ENCODE measurements around the gene PTPRG. TPM values are rescaled to one million over a fixed set of nuclear protein-coding genes. Genes with fewer than 3 reads are reported as not detected.

PTPRG gene
- total and polyA plus RNA-seq, 2 donors: 22.7 to 95.3 TPM

DNA sequence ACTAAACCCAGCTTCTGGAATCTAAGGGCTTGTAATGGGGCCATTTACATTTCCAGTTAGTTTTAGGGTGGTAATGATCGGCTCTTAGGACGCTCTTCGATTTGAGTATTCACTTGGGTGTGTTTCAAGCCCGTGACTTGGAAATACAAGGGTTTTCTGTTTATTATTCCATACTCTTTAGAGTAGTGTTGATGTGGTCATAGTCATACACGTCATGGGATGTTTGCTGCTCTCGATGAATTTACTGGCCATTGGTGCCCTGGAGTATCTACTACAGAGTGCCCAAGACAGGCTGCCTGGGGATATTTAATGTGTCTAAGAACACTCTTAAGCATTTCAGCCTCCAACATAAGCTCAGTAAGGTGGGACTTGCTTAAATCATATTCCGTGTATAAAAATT is 64.1 kb downstream of the PTPRG start:
- 92% methylated on average over 7 of the region's 7 CpGs for WGBS
- no peaks in the 10 kb centered on the region for H3K36me3 ChIP-seq (ENCODE audit: insufficient read depth)
- no peak overlapping the region for H3K4me3 ChIP-seq (ENCODE audit: low read depth, low read length)
- no peak for DNase-seq (ENCODE audit: extremely low spot score)
- no peaks in the 10 kb centered on the region for H3K4me1 ChIP-seq (ENCODE audit: insufficient read depth)
- no peak overlapping the region for H3K27ac ChIP-seq (ENCODE audit: low read depth)

DNA sequence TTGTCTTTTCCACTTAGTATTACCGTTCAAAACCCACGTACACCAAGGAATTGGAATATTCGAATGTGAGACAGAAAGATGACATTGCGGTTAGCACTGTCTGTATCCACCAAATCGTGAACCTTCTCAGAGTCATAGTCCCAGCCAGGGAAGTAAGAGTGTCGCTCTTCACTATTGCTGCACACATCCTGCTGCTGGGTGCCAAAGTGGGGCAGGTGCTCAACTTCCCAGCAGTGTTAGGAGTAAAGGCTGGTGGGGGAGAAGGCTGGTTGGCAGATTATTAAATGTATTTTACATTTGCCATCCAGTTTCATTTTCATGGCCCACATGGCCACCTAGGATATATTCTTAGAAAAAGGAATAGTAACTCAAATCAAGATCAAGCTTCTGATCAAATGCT is 65.1 kb downstream of the PTPRG start:
- DNase-seq (ENCODE audit: extremely low spot score): no peak
- 86% methylated on average over 6 of the region's 6 CpGs for WGBS
- Histone ChIP-seq H3K4me3 (ENCODE audit: low read depth, low read length) (no peak overlapping the region), H3K27ac (ENCODE audit: low read depth) (no peak overlapping the region), H3K4me1 (ENCODE audit: insufficient read depth) (no peaks in the 10 kb centered on the region), H3K36me3 (ENCODE audit: insufficient read depth) (no peaks in the 10 kb centered on the region)

DNA sequence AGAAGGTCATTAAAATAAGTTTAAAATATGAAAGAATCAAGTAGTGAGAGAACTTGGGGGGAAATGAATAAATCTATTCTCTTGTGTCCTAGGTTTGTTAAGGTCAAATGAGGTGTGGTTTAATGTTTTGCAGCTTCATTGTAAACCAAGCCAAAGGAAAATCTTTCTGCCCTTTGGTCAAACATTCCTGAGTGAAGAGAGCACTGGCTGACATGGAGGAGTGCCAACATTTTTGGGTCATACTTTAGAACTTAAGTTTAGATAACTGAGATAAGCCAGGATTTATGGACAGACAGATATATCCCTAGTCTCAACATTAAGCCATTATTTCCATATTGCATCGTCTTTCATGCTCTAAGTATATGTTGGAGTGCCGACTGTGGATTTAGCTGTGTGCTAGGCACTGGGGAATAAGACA is 66.4 kb downstream of the PTPRG start:
- Histone ChIP-seq H3K4me1 (ENCODE audit: insufficient read depth) (no peaks in the 10 kb centered on the region), H3K4me3 (ENCODE audit: low read depth, low read length) (no peak overlapping the region), H3K27ac (ENCODE audit: low read depth) (no peak overlapping the region), H3K36me3 (ENCODE audit: insufficient read depth) (no peaks in the 10 kb centered on the region)
- no peak for DNase-seq (ENCODE audit: extremely low spot score)
- WGBS: 26% methylated on average over 2 of the region's 2 CpGs

DNA sequence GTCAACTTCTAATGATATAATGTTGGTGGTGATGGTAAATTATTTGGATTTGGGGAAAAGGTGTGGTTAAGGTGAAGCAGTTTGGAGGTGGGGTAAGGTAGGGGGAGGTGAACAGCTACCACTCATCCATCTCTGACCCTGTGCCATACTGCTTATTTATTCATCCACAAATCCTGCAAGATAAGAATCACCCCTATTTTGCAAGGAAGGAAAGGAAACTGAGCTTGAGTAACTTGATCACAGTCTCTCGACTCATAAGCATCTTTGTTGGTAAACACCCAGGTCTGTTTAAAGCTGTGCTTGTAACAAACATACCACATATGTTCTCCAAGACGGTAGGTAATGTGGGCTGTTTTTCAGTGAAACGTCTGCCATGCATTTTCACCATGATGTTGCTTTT is 67.3 kb downstream of the PTPRG start:
- H3K27ac ChIP-seq (ENCODE audit: low read depth): no peak overlapping the region
- DNase-seq (ENCODE audit: extremely low spot score): no peak
- H3K4me1 ChIP-seq (ENCODE audit: insufficient read depth): no peaks in the 10 kb centered on the region
- no peaks in the 10 kb centered on the region for H3K36me3 ChIP-seq (ENCODE audit: insufficient read depth)
- H3K4me3 ChIP-seq (ENCODE audit: low read depth, low read length): no peak overlapping the region
- 85% methylated on average over 3 of the region's 3 CpGs for WGBS

DNA sequence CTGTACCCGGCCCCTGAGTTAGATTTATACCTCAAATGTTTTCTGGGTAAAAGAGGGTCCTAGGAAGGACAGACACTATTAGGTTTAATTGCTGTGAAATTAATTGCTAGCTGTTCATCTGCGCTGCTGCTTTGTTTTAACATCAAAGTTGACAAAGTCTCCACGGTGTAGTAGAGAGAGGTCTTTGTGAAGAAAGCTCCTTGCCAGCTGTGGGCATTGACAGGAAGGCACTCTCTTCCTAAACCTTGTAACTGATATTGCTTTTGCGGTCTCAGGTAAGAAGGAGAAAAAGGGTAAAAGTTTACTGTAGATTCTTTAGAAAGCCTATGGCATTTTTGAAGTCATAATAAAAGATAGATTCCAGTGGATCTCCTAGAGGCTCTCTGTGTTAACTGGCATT is 68.1 kb downstream of the PTPRG start:
- no peak overlapping the region for H3K27ac ChIP-seq (ENCODE audit: low read depth)
- no peaks in the 10 kb centered on the region for H3K36me3 ChIP-seq (ENCODE audit: insufficient read depth)
- H3K4me1 ChIP-seq (ENCODE audit: insufficient read depth): no peaks in the 10 kb centered on the region
- WGBS: 94% methylated on average over 4 of the region's 4 CpGs
- no peak for DNase-seq (ENCODE audit: extremely low spot score)
- no peak overlapping the region for H3K4me3 ChIP-seq (ENCODE audit: low read depth, low read length)

DNA sequence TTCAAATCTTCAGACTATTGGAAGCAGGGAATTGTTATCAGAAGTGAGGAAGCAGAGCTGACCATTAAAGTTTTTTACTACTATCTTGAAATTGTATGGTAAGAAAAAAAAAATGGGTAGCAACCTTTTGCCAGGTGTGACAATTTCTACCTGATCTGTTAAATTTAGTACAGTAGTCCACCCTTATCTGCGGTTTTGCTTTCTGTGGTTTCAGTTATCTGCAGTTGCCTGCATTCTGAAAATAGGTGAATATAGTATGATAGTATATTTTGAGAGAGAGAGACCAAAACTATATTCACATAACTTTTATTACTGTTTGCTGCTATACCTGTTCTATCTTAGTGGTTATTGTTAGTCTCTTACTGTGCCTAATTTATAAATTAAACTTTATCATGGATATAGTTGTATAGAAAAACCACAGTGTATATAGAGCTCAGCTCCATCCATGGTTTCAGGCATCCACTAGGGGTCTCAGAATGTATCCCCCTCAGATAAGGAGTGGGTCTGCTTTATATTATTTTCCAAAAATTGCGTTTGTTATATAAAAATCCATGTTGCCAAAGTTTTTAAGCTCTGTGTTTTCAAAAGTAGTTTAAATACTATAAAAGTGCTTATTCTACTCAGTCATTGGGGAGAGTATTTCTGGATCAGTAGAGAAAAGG is 69.9 kb downstream of the PTPRG start:
- WGBS: 79% methylated on average over 2 of the region's 2 CpGs
- H3K4me3 ChIP-seq (ENCODE audit: low read depth, low read length): no peak overlapping the region
- no peaks in the 10 kb centered on the region for H3K36me3 ChIP-seq (ENCODE audit: insufficient read depth)
- no peaks in the 10 kb centered on the region for H3K4me1 ChIP-seq (ENCODE audit: insufficient read depth)
- DNase-seq (ENCODE audit: extremely low spot score): no peak
- no peak overlapping the region for H3K27ac ChIP-seq (ENCODE audit: low read depth)

DNA sequence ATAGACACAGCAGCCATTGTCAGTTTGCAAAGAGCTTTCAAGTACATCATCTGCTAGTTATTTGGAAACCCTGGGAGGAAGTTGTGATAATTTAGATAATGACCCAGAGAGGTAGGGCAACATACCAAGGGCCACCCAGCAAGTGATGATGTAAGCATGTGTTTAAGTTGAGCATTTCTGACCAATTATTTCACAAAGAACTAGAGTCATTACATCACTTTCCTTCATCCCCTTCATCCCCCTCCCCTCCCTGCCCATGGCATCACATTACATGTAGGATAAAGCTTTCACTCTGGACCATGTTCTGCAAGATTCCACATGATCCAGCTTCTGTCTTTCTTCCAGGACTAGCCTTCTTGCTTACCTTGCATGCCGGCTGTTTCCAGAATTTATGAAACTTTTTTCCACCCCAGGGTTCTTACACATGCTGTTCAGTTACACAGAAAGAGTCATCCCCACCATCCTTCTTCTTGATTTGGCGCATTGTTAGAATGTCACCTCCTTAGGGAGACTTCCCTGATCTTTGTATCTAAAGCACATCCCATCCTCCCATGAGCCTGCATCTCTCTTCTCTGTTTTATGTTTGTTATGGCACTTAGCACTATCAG is 71.3 kb downstream of the PTPRG start:
- Histone ChIP-seq H3K4me1 (ENCODE audit: insufficient read depth) (no peaks in the 10 kb centered on the region), H3K4me3 (ENCODE audit: low read depth, low read length) (no peak overlapping the region), H3K36me3 (ENCODE audit: insufficient read depth) (no peaks in the 10 kb centered on the region), H3K27ac (ENCODE audit: low read depth) (no peak overlapping the region)
- no peak for DNase-seq (ENCODE audit: extremely low spot score)
- WGBS: 97% methylated on average over 2 of the region's 2 CpGs

DNA sequence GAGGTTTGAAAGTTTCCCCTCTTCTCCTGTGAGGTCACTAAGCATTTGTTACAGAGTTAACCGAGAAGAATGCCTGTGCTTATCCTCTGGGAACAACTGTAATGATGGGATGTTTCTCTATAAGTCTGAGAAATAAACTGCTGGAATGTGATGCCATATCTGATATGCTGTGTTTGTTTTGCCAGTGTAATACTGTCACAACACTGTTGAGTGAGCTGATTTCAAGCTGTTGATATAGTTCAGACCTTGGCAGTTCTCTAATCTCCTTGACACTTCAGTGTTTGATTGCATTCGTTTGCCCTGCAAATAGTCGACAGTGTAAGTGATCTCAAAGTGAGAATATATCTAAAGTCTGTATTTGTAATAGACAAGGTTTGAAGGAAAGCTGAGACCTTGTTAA is 73.3 kb downstream of the PTPRG start:
- Histone ChIP-seq H3K27ac (ENCODE audit: low read depth) (no peak overlapping the region), H3K4me3 (ENCODE audit: low read depth, low read length) (no peak overlapping the region), H3K4me1 (ENCODE audit: insufficient read depth) (no peaks in the 10 kb centered on the region), H3K36me3 (ENCODE audit: insufficient read depth) (no peaks in the 10 kb centered on the region)
- WGBS: 34% methylated on average over 3 of the region's 3 CpGs
- DNase-seq (ENCODE audit: extremely low spot score): no peak

DNA sequence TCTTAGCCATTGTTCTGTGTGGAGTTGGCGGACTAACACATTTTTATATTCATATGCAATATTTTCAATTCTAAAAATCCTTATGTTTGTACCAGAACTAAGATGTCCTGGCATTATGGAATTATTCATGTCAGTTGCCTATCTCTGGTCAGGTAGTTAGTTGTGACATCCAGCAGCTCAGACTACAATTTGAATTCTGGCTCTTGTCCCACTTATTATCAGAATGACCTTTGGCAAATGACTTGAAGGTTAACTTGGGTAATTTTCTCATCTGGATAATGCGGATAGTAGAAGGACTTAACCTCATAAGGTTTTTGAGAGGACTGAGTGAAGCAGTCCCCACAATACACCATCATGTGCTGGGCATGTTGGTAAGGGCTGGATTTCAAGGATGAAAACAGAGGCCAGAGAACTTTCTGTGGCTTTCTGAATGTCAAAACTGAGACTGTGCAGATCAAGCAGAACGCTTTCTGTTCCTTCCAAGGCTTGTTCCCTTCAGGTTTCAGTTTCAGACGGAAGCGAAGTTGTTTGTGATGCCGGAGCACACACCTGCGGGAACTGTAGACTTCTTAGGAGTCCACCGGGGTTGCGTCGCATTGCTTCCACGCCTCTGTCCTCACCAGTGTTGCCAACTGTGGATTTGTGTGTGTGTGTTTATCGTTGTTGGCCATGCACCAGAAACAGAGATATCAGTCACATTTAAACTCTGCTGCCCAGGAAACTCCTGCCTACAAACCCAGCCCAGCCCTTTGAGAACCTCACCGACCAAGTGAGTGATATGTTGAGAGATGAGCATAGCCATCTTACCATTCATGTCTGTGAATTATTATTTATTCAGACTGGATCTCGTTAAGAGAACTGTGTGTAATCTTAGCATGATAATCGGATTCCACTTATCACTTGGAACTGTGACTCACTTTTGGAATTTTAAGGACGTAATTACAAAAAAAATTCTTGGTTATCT is 76.0 kb downstream of the PTPRG start:
- Histone ChIP-seq H3K36me3 (ENCODE audit: insufficient read depth) (peaks cover 2% of the 10 kb centered on the region), H3K4me3 (ENCODE audit: low read depth, low read length) (no peak overlapping the region), H3K4me1 (ENCODE audit: insufficient read depth) (no peaks in the 10 kb centered on the region), H3K27ac (ENCODE audit: low read depth) (no peak overlapping the region)
- 24% methylated on average over 16 of the region's 16 CpGs for WGBS
- DNase-seq (ENCODE audit: extremely low spot score): no peak

DNA sequence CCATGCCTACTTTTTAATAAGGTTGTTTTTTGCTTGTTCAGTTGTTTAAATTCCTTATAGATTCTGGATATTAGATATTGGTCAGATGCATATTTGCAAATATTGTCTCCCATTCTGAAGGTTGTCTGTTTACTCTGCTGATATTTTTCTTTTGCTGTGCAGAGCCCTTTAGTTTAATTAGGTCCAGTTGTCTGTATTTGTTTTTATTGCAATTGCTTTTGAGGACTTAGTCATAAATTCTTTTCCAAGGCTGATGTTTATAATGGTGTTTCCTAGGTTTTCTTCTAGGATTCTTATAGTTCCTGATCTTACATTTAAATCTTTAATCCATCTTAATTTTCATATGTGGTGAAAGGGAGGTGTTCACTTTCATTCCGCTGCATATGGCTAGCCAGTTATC is 77.4 kb downstream of the PTPRG start:
- no peak overlapping the region for H3K4me3 ChIP-seq (ENCODE audit: low read depth, low read length)
- no peak for DNase-seq (ENCODE audit: extremely low spot score)
- no peak overlapping the region for H3K27ac ChIP-seq (ENCODE audit: low read depth)
- WGBS: 96% methylated on average over 1 of the region's 1 CpG
- H3K4me1 ChIP-seq (ENCODE audit: insufficient read depth): no peaks in the 10 kb centered on the region
- peaks cover 2% of the 10 kb centered on the region for H3K36me3 ChIP-seq (ENCODE audit: insufficient read depth)

DNA sequence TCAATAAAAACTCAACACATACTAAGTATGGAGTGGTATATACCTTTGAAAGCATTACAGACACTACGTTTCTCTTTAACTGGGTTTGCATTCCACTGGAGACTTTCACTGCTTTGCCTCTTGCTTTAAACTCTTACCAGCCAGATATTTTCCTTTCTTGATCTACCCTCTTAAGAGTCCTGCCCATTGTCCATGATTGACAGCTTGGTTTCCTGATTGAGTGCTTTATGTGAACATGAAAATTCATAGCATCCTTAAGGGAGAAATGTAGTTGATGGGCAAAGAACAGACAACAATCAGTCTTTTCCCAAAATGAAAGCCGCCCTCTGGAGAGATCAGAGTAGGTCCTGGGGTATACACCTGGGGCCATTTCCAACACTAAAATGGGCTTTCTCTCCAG is 78.6 kb downstream of the PTPRG start:
- DNase-seq (ENCODE audit: extremely low spot score): no peak
- peaks cover 2% of the 10 kb centered on the region for H3K36me3 ChIP-seq (ENCODE audit: insufficient read depth)
- H3K27ac ChIP-seq (ENCODE audit: low read depth): no peak overlapping the region
- WGBS: 92% methylated on average over 2 of the region's 2 CpGs
- H3K4me3 ChIP-seq (ENCODE audit: low read depth, low read length): no peak overlapping the region
- H3K4me1 ChIP-seq (ENCODE audit: insufficient read depth): no peaks in the 10 kb centered on the region

DNA sequence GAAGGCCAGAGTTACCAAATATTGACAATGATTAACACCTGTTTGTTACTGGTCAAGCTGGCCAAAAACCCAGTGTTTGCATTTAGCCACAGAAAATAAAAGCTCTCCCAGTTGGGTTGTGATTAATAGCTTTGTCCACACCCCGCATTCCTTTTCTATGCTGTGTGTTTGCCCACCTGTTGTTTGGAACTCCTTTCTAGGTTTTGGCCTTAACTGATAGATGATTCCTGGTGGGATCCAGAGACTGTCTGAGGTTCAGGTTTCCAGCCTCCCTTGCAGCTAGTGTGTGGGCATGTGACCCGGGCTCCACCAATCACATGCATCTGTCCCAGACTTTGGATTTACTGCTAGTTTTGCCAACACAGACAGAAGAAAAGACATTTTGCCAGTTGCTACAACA is 83.8 kb downstream of the PTPRG start:
- Histone ChIP-seq H3K4me3 (ENCODE audit: low read depth, low read length) (no peak overlapping the region), H3K27ac (ENCODE audit: low read depth) (no peak overlapping the region), H3K4me1 (ENCODE audit: insufficient read depth) (peaks cover 2% of the 10 kb centered on the region), H3K36me3 (ENCODE audit: insufficient read depth) (no peaks in the 10 kb centered on the region)
- DNase-seq (ENCODE audit: extremely low spot score): no peak
- WGBS: 97% methylated on average over 2 of the region's 2 CpGs

DNA sequence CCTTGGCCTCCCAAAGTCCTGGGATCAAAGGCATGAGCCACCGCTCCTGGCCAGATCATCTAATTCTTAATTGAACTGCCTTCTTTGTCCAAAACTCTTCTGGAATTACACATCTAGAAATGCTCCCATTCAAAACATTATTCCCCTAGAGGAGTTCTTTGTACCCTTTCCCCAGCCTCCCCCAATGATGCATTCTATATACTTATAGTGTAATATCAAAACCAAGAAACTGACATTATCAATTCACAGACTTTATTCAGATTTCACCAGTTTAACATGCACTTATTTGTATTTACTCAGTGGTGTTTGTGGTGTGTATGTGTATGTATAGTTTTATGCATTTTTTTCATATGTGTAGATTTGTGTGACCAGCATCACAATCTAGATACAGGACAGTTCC is 85.0 kb downstream of the PTPRG start:
- DNase-seq (ENCODE audit: extremely low spot score): no peak
- no peak overlapping the region for H3K27ac ChIP-seq (ENCODE audit: low read depth)
- H3K4me1 ChIP-seq (ENCODE audit: insufficient read depth): peaks cover 2% of the 10 kb centered on the region
- H3K36me3 ChIP-seq (ENCODE audit: insufficient read depth): no peaks in the 10 kb centered on the region
- 98% methylated on average over 1 of the region's 1 CpG for WGBS
- no peak overlapping the region for H3K4me3 ChIP-seq (ENCODE audit: low read depth, low read length)
